GM21737 (cell line): ENCODE results near the gene NBPF6.
"Not testable (repeated sequence)": the region's sequence is repeated elsewhere in the genome, so short reads cannot be mapped to it uniquely, and the experiment has no call there.

ENCODE experiments used
- ATAC-seq: cut with Tn5 transposase; IDR thresholded peaks from one replicate; pipeline ENCODE4 v1.9.1; 2021; ENCODE audit warnings: mild to moderate bottlenecking, moderate library complexity; ENCODE audit not compliant: unreplicated experiment

Gene NBPF6, protein sequence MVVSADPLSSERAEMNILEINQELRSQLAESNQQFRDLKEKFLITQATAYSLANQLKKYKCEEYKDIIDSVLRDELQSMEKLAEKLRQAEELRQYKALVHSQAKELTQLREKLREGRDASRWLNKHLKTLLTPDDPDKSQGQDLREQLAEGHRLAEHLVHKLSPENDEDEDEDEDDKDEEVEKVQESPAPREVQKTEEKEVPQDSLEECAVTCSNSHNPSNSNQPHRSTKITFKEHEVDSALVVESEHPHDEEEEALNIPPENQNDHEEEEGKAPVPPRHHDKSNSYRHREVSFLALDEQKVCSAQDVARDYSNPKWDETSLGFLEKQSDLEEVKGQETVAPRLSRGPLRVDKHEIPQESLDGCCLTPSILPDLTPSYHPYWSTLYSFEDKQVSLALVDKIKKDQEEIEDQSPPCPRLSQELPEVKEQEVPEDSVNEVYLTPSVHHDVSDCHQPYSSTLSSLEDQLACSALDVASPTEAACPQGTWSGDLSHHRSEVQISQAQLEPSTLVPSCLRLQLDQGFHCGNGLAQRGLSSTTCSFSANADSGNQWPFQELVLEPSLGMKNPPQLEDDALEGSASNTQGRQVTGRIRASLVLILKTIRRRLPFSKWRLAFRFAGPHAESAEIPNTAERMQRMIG

DNA sequence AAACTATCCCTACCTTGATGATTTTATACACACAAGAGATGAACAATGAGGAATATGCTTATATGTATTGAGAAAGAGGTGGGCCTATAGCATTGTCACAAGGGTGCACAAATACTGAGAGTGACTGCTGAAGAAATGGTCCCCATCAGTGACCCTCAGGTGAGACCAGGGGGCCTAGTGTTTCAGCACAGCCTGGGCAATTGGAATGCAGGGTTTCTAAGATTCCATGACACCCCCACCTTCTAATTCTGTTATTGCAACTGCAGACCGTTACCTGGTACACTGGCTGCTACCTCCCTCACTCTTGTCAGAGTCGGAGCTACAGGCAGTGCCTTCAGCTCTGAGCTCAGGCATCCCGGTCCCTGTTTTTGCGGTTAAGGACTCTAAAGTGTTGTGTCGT is at the start of gene NBPF6:
Gene NBPF6, plus strand, starts transcription at position 301 of the 400 bp plus-strand sequence. CDS start 259 bp downstream, outside the sequence.
- ATAC-seq, result not testable (repeated sequence)

DNA sequence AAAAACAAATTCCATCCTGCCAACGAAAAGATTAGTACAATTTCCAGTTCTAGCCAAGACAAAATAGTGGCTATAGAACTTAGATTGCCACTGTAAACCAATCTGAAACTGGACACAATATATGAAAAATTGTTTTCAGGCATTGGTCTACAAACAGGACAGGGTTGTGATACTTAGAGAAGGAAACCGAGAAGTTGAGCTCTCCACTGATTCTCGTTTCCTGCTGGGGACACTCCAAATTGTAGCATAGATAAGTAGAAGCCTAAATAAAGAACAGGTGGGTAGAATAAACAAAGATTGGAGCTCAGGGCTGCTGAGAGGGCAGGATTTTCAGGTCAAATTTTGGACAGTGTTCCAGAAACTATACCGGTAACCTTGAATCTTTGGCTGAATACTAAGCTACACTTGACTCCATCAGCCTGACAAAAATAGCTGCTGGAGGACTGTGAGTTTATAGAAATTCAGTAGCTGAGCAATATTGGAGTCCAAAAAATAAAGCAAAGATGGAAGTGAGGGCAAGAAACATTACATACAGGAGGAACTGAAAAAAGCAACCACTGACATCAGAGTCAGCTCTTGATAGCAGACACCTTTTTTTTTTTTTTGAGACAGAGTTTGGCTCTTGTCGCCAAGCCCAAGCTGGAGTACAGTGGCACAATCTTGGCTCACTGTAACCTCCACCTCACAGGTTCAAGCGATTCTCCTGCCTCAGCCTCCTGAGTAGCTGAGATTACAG is 38.9 kb upstream of the NBPF6 start:
- ATAC-seq, result not testable (repeated sequence)

DNA sequence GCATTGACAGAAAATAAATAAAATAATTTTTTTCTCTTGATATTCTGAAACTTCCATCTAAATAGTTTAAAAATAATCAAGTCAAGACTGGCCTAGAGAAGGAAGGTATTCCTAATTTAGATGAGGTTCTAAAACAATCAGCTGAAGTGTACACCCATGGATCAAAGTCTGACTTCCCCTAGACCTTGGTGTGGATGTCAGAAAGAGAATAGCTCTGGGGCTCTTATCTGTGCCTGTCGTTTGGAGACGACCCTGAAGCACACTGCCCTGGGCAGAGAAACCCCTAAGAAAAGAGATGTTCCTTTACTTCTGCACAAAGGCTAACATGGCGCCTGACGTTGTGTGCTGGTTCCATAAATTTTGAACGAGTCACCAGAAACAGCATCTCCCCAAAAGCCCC is 30.0 kb upstream of the NBPF6 start:
- not testable (repeated sequence) for ATAC-seq

DNA sequence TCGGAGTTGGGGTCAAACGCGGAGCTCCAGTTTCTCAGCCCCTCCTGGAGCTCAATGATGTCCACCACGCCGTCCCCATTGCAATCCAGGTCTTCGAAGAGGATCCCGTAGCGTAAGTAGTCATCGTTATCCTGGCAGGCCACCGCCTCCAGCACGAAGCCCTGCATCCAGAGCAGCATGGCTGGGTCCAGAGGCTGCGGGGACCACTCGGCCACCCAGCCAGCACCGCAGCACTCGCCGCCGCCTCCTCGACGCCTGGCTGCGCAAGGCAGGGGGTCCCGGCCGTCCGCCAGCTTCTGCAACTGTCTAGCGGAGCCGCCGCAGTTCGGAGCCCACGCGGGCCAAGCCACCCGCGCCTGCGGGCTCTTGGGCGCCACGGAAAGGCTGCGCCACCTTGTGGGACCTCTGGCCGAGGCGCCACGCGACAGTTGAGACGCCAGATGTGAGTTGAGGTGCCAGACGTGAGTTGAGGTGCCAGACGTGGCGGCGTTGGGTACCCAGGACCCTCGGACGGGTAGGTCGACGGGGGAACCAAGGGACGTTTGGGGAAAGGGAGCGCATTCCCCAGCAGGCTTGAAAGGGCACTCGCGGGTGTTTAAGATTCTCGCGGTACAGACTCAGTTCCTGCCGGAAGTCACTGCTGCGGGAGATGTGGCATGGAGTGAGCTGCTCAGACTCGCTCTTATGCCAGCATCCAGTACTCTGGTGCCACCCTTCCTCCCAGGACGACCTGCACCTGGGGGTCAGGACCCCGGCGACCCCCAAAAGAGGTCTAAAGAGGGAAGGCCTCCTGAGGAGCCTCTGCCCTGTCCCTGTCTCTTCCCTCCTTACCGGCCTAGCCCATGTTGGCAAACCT is 28.9 kb upstream of the NBPF6 start:
- not testable (repeated sequence) for ATAC-seq

DNA sequence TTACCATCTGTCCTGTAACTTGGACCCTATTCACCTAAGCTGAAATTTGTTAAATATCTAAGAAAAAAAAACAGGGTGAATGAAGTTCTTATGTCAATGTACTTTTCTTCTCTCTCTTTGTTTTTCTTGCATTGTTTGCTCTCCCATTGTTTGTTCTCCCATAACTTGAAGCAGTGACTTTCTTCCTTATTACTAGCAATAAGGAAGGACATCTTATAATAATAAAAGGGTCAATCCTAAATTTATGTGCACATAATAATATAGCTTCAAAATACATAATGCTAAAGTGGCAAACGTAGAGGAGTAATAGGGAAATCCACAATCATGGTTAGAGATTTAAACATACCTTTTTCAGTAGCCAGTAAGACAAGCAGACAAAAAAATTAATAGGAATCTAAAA is 23.3 kb upstream of the NBPF6 start:
- not testable (repeated sequence) for ATAC-seq

DNA sequence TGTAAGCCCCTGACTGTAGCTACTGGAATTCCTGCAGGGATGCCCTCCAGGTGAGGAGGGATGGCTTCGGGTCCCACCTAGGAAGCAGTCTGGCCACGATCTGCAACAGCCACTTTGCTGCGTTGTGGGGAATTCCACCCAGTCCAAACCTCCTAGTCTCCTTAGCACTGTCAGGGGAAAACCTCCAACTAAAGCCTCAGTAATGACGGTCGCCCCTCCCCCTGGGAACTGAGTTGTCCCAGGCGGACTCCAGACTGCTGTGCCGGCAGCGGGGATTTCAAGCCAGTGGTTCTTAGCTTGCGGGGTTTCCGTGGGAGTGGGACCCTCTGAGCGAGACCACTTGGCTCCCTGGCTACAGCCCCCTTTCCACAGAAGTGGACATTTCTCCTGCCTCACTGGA is 18.1 kb upstream of the NBPF6 start:
- not testable (repeated sequence) for ATAC-seq

DNA sequence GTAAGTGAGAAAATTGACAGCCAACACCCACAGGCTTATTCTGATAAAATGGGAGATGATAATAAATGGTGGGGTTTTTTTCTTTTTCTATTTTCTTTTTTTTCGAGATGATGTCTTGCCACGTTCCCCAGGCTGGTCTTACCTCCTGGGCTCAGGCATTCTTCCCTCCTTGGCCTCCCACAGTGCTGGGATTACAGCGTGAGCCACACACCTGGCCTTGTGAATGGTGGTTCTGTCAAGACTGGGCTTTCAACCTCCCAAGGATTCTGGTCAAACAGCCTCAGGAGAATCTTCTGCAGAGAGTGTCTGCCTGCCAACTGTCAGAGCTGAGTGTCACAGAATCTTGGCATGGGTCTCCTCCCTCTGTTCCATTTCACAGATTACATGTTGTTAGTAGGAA is 16.7 kb upstream of the NBPF6 start:
- not testable (repeated sequence) for ATAC-seq

DNA sequence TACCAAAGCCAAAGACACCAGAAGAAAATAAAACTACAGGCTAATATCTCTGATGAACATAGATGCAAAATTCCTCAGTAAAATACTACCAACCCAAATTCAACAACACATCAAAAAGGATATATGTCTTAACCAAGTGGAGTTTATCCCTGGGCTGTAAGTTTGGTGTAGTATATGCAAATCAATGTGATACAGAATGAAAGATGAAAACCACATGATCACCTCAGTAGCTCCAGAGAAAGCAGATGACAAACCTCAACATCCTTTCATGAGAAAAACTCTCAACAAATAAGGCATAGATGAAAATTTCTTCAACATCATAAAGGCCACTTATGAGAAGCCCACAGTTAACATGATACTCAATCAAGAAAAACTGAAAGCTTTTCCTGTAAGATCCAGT is 11.6 kb upstream of the NBPF6 start:
- ATAC-seq, result not testable (repeated sequence)

DNA sequence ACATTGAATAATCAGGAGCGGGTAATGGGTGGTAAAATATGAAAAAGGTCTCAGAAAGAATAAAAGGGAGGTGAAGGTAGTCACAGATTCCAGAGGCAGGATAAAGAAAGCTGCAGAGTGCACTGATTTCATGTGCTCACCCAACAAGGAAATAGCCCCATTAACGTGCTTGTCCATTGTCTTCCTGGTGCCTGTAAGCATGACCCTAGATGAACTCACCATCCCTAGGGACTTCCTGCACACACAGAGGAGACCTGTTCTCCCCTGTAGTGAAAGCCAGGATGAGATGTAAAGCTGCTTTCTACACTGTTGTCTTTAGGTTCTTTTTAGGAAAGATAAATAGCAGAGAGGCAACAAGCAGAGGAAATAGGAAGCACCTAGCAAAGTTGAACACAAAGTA is 4.4 kb downstream of the NBPF6 start:
- not testable (repeated sequence) for ATAC-seq

DNA sequence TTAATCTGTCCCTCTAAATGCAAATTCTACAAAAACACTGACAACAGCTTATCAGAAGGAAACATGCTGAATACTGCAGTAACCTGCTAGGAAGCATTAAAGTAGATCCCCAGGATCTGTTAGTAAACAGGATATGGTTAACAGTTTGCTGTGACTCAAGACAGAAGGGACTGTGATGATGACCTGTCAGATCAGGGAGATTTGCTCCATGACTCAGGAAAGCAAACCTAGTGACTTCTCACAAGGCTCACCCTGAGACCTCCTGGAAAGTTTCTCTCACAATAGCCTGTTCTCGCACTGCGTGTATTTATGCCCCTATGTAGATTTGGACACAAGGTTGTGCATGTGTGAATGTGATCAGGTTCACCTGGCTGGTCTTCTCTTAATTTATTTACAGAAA is 8.5 kb downstream of the NBPF6 start:
- not testable (repeated sequence) for ATAC-seq

DNA sequence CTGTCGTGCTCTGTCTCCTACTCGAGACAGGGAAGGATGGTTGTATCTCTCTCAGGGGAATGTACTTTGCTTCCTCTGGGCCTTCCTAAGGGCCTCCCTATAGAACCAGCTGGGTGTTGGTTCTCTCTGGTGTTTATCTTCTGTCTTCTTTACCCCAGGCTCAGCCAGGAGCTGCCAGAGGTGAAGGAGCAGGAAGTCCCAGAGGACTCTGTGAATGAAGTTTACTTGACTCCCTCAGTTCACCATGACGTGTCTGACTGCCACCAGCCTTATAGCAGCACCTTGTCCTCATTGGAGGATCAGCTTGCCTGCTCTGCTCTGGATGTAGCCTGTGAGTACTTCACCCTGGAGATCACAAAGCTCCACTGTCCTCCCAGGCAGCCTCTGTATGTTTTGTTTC is 11.6 kb downstream of the NBPF6 start:
- not testable (repeated sequence) for ATAC-seq

DNA sequence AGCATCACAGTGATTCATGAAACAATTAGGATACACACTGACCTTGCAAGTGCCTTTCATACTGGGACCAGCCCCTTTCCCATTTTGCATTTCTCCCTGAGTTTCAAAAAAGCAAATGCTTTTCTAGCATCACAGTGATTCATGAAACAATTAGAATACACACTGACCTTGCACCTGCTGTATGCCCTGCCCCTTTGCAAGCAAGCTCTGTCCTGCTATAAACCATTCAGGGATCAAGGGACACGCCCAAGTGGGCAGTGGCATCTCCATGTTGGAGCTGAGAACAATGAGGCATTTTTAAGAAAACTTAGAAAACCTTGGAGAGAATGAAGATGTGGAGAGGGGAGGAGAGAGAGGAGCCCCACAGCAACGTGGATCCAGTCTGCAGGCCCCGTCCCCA is 13.8 kb downstream of the NBPF6 start:
- ATAC-seq, result not testable (repeated sequence)

DNA sequence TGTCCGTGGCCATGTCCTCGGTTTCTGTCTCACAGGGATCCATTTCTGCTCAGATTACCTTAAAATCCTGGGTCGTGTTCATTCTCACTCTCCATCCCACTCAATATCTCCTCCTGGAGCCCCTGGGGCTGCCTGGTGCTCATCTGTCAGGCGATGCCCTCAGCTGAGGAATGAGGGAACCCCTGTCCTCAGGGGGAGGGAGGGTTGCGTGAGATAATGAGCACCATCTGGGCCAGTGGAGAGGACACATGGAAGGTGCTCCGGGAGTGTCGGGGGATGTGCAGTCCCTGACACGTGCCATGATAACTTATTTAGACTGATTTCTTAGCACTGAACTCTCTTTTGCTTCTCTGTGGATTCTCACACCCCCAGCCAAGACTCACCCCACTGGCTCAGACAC is 16.0 kb downstream of the NBPF6 start:
- not testable (repeated sequence) for ATAC-seq

DNA sequence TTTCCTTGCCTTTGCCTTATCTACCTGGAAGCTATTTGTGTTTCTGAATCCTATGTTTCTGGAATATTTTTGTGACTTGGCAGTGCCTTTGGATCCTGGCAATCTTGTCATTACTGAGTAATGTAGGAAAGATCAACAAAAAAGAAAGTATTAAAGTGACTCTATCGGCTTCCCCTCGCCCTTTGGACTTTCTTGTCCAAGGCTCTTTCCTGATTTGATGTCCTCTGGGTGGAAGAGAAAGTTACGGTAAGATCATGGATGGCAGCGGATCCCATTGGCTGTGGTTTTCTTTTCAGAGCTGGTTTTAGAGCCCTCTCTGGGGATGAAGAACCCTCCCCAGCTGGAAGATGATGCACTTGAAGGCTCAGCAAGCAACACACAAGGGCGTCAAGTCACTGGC is 17.0 kb downstream of the NBPF6 start:
- ATAC-seq, result not testable (repeated sequence)

DNA sequence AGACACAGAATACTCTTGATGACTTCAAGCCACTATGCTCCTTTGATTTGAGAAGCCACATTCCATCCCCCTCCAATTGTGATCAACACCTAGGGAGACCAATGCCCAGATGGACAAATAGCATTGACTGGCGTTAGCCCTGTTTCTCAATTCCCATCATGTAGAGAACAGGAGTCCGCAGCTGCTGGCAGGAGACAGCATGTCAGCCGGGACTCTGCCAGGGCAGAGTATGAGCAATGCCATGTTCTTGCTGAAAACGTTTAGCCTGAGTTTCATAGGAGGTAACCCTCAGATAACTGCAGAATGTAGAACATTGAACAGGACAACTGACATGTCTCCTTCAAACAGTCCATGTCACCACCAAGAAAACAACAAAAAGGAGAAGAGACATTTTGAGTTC is 20.6 kb downstream of the NBPF6 start:
- not testable (repeated sequence) for ATAC-seq

DNA sequence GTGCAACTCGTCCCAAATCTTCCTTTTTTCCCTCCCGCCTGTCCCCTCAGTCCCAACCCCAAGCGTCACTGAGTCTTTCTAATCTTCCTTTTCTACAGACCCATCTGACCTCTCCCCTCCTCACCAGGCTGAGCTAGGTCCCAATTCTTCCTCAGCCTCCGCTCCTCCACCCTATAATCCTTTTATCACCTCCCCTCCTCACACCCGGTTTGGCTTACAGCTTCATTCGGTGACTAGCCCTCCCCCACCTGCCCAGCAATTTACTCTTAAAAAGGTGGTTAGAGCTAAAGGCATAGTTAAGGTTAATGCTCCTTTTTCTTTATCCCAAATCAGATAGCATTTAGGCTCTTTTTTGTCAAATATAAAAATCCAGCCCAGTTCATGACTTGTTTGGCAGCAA is 24.4 kb downstream of the NBPF6 start:
- ATAC-seq, result not testable (repeated sequence)

DNA sequence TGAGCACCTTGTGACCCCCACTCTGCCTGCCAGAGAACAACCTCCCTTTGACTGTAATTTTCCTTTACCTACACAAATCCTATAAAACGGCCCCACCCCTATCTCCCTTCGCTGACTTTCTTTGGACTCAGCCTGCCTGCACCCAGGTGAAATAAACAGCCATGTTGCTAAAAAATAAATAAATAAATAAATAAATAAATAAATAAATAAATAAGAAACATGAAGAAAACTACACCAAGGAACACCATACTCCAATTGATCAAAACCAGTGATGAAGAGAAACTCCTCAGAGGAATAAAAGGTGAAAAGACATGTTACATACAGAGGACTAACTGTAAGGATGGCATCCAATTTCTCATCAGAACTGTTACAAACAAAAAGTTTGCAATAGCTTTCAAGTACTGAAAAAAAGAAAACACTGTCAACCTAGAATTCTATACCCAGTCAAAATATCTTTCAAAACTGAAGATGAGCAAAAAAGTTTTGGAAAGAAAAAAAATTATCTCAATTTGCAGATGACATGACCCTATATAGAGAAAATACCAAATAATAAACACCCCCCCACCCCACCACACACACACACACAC is 28.4 kb downstream of the NBPF6 start:
- no peak for ATAC-seq

DNA sequence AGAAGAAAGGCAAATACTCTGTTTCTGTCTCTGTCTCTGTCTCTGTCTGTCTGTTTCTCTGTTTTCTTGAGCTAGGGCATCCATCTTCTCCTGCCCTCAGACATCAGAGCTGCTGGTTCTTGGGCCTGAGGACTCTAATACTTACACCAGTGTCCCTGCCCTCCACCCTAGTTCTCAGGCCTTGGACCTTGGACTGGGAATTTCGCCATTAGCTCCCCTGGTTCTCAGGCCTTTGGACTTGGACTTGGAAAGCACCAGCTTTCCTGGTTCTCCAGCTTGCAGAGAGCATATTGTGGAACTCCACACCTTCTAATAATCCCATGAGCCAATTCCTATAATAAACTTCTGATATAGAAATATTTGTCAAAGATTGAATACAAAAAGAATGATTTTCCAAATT is 32.6 kb downstream of the NBPF6 start:
- no peak for ATAC-seq

DNA sequence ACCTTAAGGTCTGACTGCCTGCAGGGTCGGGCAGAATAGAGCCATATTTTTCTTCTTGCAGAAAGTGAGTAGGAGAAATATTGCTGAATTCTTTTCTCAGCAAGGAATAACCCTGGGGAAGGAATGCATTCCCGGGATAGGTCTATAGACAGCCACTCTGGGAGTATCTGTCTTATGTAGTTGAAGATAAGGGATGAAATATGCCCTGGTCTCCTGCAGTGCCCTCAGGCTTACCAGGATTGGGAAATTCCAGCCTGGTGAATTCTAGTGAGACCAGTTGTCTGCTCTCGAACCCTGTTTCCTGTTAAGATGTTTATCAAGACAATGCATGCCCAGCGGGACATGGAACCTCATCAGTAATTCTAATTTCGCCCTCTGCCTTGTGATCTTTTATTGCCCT is 35.8 kb downstream of the NBPF6 start:
- ATAC-seq, result not testable (repeated sequence)

DNA sequence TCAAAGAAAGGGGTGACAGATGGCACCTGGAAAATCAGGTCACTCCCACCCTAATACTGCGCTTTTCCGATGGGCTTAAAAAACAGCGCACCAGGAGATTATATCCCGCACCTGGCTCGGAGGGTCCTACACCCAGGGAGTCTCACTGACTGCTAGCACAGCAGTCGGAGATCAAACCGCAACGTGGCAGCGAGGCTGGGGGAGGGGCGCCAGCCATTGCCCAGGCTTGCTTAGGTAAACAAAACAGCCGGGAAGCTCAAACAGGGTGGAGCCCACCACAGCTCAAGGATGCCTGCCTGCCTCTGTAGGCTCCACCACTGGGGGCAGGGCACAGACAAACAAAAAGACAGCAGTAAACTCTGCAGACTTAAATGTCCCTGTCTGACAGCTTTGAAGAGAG is 36.6 kb downstream of the NBPF6 start:
- not testable (repeated sequence) for ATAC-seq
